Pons (tissue), 1 donor: ENCODE results near the gene NEDD4L.

Source experiments
- DNase-seq: peaks from one replicate; pipeline ENCODE4 v3.0.0-alpha.2; 2016; ENCODE audit warnings: low spot score

NEDD4L gene

GRCh38 chr18:58052960-58053359 lies 8.9 kb downstream of the NEDD4L start:
- DNase-seq, result no peak

- no peak for DNase-seq
Observed at GRCh38 chr18:58054041-58054781, 10.2 kb downstream of the NEDD4L start.

GRCh38 chr18:58055890-58056558 lies 12.0 kb downstream of the NEDD4L start:
- no peak for DNase-seq

GRCh38 chr18:58056852-58057251 lies 12.8 kb downstream of the NEDD4L start:
- no peak for DNase-seq

GRCh38 chr18:58057291-58057965 lies 13.4 kb downstream of the NEDD4L start:
- peak; percentile 41 for DNase-seq

GRCh38 chr18:58058720-58059119 lies 14.7 kb downstream of the NEDD4L start:
- no peak for DNase-seq

GRCh38 chr18:58060254-58060653 lies 16.2 kb downstream of the NEDD4L start:
- no peak for DNase-seq

GRCh38 chr18:58061349-58061748 lies 17.3 kb downstream of the NEDD4L start:
- no peak for DNase-seq

- DNase-seq, result no peak
Observed at GRCh38 chr18:58064406-58064998, 20.5 kb downstream of the NEDD4L start.

GRCh38 chr18:58065956-58066355 lies 21.9 kb downstream of the NEDD4L start:
- no peak for DNase-seq

- no peak for DNase-seq
Observed at GRCh38 chr18:58067601-58068000, 23.6 kb downstream of the NEDD4L start.

- DNase-seq, result no peak
Observed at GRCh38 chr18:58069099-58069498, 25.1 kb downstream of the NEDD4L start.

GRCh38 chr18:58069721-58070292 lies 25.8 kb downstream of the NEDD4L start:
- DNase-seq, result no peak

- no peak for DNase-seq
Observed at GRCh38 chr18:58076052-58076451, 32.0 kb downstream of the NEDD4L start.

GRCh38 chr18:58077329-58077728 lies 33.3 kb downstream of the NEDD4L start:
- DNase-seq, result no peak

- no peak for DNase-seq
Observed at GRCh38 chr18:58078889-58079573, 35.0 kb downstream of the NEDD4L start.

GRCh38 chr18:58080451-58080850 lies 36.4 kb downstream of the NEDD4L start:
- DNase-seq, result no peak

- no peak for DNase-seq
Observed at GRCh38 chr18:58087928-58088690, 44.1 kb downstream of the NEDD4L start.

- DNase-seq, result no peak
Observed at GRCh38 chr18:58088691-58089065, 44.7 kb downstream of the NEDD4L start.

- no peak for DNase-seq
Observed at GRCh38 chr18:58091099-58091611, 47.1 kb downstream of the NEDD4L start.

GRCh38 chr18:58093311-58093803 lies 49.3 kb downstream of the NEDD4L start:
- no peak for DNase-seq
